ENCODE data around the gene ACTN4.

ACTN4 gene

DNA sequence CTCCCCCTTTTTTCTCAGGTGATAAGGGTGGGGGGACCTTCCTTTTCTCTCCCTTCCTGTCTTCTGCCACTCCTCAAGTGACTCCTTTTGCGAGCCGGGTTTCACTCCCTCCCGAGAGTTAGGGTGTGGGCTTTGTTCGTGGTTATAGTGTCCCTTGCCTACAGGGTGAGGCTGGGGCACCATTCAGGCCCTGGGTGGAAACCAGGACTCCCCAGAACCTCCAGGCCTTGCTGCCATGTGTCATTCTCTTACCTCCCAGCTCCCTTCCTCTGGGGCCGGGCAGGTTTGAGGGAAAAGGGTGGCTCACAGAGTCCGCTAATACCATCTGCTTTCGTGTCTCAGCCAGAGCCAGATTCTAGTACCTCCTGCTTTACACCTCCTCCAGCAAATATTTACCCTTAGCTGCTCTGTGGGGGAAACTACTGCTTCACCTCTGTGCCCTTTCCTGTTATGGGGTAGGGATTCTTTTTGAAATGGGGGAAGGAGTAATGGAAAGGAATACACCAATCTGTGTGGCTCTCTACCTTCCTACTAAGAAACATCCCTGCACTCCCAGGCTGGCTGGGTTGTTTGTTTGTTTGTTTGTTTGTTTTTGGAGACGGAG lies 2.8 kb downstream of the ACTN4 start:
- no peaks in the 10 kb centered on the region for H3K27me3 ChIP-seq (replicated peaks; ENCODE audit: control insufficient read depth, insufficient read depth, low read length)
- no peak for DNase-seq (ENCODE audit: extremely low read depth, insufficient read length)
- H3K4me3 ChIP-seq (replicated peaks; ENCODE audit: low read depth, low read length) = no peak overlapping the region; the same call in none of the 2 replicates
- H3K36me3 ChIP-seq (ENCODE audit: control insufficient read depth, insufficient read depth, low read length) = no peaks in the 10 kb centered on the region
- TF ChIP-seq, protein P1, sequence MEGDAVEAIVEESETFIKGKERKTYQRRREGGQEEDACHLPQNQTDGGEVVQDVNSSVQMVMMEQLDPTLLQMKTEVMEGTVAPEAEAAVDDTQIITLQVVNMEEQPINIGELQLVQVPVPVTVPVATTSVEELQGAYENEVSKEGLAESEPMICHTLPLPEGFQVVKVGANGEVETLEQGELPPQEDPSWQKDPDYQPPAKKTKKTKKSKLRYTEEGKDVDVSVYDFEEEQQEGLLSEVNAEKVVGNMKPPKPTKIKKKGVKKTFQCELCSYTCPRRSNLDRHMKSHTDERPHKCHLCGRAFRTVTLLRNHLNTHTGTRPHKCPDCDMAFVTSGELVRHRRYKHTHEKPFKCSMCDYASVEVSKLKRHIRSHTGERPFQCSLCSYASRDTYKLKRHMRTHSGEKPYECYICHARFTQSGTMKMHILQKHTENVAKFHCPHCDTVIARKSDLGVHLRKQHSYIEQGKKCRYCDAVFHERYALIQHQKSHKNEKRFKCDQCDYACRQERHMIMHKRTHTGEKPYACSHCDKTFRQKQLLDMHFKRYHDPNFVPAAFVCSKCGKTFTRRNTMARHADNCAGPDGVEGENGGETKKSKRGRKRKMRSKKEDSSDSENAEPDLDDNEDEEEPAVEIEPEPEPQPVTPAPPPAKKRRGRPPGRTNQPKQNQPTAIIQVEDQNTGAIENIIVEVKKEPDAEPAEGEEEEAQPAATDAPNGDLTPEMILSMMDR (IDR thresholded peaks at IDR 0.05; ENCODE audit: insufficient read depth, low read length, poor library complexity, severe bottlenecking) = no peak

DNA sequence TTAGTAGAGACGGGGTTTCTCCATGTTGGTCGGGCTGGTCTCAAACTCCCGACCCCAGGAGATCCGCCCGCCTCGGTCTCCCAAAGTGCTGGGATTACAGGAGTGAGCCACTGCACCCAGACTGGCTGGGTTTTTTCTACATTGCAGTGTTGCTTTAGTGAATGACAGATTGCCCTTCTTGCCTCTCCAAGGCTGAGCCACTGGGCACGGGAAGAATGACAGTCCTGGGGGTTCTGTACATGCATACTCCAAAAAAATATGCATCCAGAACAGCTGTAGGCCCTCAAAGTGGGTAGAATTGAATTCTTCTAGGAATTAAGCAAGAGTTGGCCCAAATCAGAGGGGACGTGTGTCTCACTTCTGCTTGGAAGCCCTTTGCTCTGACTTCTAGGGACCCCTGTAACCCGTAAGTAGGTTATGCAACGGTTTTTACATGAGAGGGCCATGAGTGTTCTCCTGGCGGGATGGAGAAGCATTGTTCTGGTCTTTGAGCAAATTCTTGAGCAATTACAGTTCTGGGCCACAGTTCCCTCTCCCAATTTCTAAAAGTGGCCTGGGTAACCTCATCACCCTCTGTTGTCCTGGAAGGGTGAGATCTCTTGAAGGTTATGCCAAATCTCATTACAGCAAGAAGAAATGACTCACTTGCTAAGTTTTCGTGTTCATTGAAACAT lies 3.6 kb downstream of the ACTN4 start:
- DNase-seq (ENCODE audit: extremely low read depth, insufficient read length) = no peak
- no peak overlapping the region for H3K4me3 ChIP-seq (replicated peaks; ENCODE audit: low read depth, low read length)
- no peaks in the 10 kb centered on the region for H3K36me3 ChIP-seq (ENCODE audit: control insufficient read depth, insufficient read depth, low read length)
- no peaks in the 10 kb centered on the region for H3K27me3 ChIP-seq (replicated peaks; ENCODE audit: control insufficient read depth, insufficient read depth, low read length)
- TF ChIP-seq, protein P1 (IDR thresholded peaks at IDR 0.05; ENCODE audit: insufficient read depth, low read length, poor library complexity, severe bottlenecking) = no peak

DNA sequence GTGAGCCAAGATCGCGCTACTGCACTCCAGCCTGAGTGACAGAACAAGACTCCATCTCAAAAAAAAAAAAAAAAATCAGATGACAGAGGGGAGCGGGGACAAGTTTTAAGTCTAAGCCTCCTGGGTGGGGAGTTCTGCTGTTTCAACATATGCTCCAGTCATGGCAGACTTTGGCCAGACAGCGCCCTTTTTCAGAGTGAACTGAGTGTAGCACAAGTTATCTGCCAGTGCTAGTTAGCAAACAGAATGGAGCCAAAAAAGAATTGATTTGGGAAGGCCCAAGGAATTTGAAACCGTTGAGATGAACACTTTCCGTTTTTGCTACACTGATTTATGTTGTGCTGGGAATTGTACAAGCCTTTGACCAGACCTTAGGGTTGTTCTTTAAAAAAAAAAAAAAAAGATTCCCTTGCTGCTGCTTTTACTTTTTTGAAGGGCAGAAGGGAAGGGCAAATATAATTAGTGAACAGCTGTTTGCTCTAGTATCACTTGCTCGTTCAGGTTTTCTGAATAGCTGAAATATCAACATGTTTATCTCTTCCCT lies 5.7 kb downstream of the ACTN4 start:
- no peak for DNase-seq (ENCODE audit: extremely low read depth, insufficient read length)
- Histone ChIP-seq H3K36me3 (ENCODE audit: control insufficient read depth, insufficient read depth, low read length) (no peaks in the 10 kb centered on the region; the same call in 1 of the 2 replicates), H3K27me3 (replicated peaks; ENCODE audit: control insufficient read depth, insufficient read depth, low read length) (no peaks in the 10 kb centered on the region), H3K4me3 (replicated peaks; ENCODE audit: low read depth, low read length) (no peak overlapping the region)
- TF ChIP-seq, protein P1 (IDR thresholded peaks at IDR 0.05; ENCODE audit: insufficient read depth, low read length, poor library complexity, severe bottlenecking) = no peak

DNA sequence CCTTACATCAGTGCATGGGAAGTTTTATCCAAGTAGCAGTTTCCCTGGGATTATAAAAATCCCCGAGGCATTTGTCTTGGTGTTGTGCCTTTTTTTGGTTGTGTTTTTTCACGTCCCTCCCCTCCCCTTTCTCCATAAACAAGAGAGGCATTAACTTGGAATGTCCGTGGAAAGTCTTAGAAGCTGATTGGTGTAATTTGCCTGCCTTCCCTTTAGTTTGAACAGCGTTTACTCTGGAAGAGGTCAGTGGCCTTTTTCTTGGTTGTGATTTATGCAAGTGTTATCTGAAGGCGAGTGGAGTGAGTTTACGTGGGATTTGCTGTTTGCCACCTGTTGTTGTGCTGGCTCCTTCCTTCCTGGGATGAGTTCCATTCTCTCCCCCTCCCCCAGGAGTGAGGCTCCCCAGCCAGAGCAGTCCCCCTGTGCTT lies 7.2 kb downstream of the ACTN4 start:
- no peaks in the 10 kb centered on the region; the same call in 1 of the 2 replicates for H3K36me3 ChIP-seq (ENCODE audit: control insufficient read depth, insufficient read depth, low read length)
- no peak overlapping the region for H3K4me3 ChIP-seq (replicated peaks; ENCODE audit: low read depth, low read length)

DNA sequence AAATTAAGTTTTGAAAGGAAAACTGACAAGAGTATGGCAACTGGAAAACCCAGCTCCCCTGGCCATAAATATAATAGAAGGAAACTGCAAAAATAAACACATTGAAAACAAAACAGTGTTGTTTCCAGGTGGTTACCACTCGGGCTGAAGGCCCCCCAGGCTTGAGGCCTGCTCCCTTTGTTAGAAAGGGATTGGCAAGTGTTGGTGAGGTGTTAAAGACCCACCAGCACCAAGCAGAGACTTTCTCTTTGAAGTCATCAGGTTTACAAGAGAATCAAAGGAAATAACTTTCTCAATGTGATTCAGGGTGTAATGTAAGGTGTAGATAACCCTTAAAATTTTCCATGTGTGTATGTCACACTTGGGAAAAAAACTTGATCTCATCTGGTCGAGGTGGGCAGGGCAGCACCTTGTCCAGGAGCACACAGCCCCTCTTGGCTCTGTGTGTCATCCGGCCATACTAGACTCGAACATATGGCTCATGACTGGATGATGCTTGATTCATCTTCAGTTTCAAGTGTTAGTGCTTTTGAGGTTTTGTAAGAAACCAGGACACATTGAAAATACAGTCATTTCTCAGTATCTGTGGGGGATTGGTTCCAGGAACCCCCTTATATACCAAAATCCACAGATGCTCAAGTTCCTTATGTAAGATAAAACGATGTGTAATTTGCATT lies 7.8 kb downstream of the ACTN4 start:
- DNase-seq (ENCODE audit: extremely low read depth, insufficient read length) = peak; percentile 54
- Histone ChIP-seq H3K27me3 (replicated peaks; ENCODE audit: control insufficient read depth, insufficient read depth, low read length) (no peaks in the 10 kb centered on the region), H3K4me3 (replicated peaks; ENCODE audit: low read depth, low read length) (no peak overlapping the region), H3K36me3 (ENCODE audit: control insufficient read depth, insufficient read depth, low read length) (no peaks in the 10 kb centered on the region; the same call in 1 of the 2 replicates)
- TF ChIP-seq, protein P1 (IDR thresholded peaks at IDR 0.05; ENCODE audit: insufficient read depth, low read length, poor library complexity, severe bottlenecking) = no peak

More for the DNA sequence above, 7.2 kb downstream of the ACTN4 start:
- DNase-seq (ENCODE audit: extremely low read depth, insufficient read length) = no peak
- H3K27me3 ChIP-seq (replicated peaks; ENCODE audit: control insufficient read depth, insufficient read depth, low read length) = no peaks in the 10 kb centered on the region
- TF ChIP-seq, protein P1 (IDR thresholded peaks at IDR 0.05; ENCODE audit: insufficient read depth, low read length, poor library complexity, severe bottlenecking) = no peak

Measured in GM06990 (cell line).